SU-DHL-6 (cell line): Measurements from ENCODE around the gene WFDC6.

ENCODE experiments used
- CTCF ChIP-seq: fragments of 200-600 bp; sonication (generic); IDR thresholded peaks from one replicate; pipeline ENCODE4 v1.5.1; 2017; ENCODE audit warnings: antibody characterized with exemption, mild to moderate bottlenecking, low read length, moderate library complexity; ENCODE audit not compliant: insufficient read depth, poor library complexity, severe bottlenecking
- EZH2phosphoT487 ChIP-seq: fragments of 200-600 bp; sonication (generic), shearing (Covaris generic); conservative IDR thresholded peaks from 2 replicates; pipeline ENCODE4 v1.6.1; 2018; ENCODE audit warnings: mild to moderate bottlenecking, antibody characterized with exemption, low read length, moderate library complexity, mixed read lengths

- no peak for TF ChIP-seq CTCF
- TF ChIP-seq EZH2phosphoT487: no peak
Observed at GRCh38 chr20:45547206-45547770, 8.0 kb upstream of the WFDC6 start, which contains the start of gene EPPIN.
